Tongue (tissue), 2 donors: ENCODE results near the gene KCNJ1. TPM values are rescaled to one million over a fixed set of nuclear protein-coding genes. Genes with fewer than 3 reads are reported as not detected.

Experiments used
- DNase-seq: peaks from one replicate; pipeline ENCODE4 v3.0.0-alpha.2; 2015
- total RNA-seq: library from RNA; depleted of rRNA; stranded (reverse); fragments of >200 nt; gene quantifications from one replicate; pipeline ENCODE4 v1.2.3, GENCODE V29; 2014

Gene KCNJ1
- total RNA-seq, 1 donor from 2014 or later, result not detected

- DNase-seq, result no peak
These were observed 20.1 kb downstream of the KCNJ1 start for GRCh38 chr11:128846985-128847384.

DNA sequence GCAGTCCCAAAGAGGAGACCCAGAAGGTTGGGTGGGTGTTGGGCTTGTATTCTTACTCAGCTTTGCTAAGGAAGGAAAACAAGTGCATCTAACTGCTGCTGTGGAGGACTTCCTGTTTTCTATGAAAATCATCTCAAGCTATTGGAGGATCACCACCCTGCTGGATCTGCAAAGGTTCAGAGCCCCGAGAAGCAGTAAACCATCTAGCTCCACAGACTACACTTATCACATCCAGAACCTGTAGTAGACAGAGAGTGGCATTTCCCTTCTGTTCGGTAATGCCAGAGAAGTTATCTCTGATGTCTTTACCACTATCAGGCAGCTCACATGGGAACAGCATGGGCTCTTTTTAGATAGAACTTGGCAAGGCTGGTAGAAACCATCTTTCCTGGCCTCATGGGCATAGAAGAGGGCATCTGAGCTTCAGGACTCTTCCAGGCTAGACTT is 21.7 kb downstream of the KCNJ1 start:
- no peak for DNase-seq

GRCh38 chr11:128843198-128843785 is 23.8 kb downstream of the KCNJ1 start:
- no peak for DNase-seq

- no peak for DNase-seq
These were observed 25.5 kb downstream of the KCNJ1 start for GRCh38 chr11:128841461-128842072.

DNA sequence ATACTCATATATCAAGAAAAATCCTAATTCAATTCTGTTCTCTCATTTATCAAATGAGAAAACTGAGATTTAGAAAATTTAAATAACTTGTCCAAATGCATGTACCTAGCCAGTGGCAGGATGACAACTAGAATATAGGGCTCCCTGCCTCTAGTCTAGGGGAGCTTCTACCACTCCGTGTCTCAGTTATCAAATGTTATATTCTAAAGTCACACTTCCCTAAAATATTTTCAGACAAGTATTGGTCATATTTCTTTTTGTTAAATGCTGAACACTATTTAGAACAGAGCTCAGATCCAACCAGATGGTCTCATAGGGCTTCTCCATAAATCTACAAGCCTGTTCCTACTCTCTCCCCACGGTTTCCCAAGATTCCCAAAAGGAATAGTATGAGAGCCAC is 26.3 kb downstream of the KCNJ1 start:
- no peak for DNase-seq

GRCh38 chr11:128840137-128840536 is 27.0 kb downstream of the KCNJ1 start:
- no peak for DNase-seq

DNA sequence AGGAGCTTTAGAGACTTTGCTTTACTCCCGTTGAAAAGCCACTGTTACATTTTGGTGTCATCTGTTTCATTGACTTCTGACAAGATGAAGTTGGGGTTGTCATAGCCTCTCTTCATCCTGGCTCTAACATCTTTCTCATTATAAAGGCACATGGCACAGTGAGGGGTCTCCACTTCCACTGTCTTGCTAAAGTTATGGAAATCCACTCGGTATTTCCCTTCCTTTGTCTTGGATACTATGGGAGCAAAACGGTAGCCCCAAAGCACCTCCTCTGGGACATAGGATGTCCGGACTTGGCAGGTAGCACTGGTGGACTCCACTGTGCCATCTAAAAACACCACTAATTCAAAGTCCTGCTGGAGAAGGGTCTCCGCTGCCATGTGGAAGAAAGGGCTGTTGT is 28.0 kb downstream of the KCNJ1 start:
- no peak for DNase-seq

DNA sequence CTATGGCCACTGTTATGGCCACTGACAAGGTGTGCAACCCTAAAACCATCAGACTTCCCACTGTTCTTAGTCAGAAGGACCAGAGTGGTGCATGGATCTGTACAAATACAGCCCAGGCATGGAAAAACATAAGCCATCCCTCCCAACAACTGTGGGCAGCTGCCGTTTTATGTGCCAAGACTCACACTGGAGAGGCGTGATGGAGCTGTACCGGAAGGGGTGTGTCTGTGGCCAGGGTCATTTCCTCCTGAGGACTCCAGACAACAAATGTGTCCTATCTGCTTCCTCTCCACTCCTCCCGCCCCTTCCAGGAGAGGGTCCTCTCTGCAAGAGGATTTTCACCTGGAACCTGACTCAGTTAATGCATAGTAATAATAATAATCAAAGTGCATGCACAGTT is 29.5 kb downstream of the KCNJ1 start:
- DNase-seq, result peak; percentile 12

GRCh38 chr11:128835741-128836430 is 31.2 kb downstream of the KCNJ1 start:
- peak; percentile 27 for DNase-seq

- DNase-seq, result no peak
These were observed 32.9 kb downstream of the KCNJ1 start for GRCh38 chr11:128834157-128834556.

DNA sequence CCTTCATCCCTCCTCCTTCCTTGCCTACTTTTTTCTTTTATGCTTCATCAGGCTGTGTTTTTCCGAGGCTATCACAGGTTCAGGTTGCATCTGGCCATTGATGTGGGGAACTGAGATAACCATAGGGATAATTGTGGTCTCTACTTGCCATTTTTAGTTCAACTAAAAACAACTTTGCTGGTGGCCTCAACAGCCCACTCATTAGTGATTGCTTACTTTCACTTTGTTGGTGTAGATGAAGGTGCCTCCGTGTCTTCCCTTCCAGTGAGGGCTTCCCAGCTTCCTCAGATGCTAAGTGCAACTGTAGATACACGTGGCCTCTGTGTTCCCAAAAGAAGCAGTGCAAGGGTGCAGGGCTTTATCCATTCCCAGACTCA is 35.0 kb downstream of the KCNJ1 start:
- no peak for DNase-seq

DNA sequence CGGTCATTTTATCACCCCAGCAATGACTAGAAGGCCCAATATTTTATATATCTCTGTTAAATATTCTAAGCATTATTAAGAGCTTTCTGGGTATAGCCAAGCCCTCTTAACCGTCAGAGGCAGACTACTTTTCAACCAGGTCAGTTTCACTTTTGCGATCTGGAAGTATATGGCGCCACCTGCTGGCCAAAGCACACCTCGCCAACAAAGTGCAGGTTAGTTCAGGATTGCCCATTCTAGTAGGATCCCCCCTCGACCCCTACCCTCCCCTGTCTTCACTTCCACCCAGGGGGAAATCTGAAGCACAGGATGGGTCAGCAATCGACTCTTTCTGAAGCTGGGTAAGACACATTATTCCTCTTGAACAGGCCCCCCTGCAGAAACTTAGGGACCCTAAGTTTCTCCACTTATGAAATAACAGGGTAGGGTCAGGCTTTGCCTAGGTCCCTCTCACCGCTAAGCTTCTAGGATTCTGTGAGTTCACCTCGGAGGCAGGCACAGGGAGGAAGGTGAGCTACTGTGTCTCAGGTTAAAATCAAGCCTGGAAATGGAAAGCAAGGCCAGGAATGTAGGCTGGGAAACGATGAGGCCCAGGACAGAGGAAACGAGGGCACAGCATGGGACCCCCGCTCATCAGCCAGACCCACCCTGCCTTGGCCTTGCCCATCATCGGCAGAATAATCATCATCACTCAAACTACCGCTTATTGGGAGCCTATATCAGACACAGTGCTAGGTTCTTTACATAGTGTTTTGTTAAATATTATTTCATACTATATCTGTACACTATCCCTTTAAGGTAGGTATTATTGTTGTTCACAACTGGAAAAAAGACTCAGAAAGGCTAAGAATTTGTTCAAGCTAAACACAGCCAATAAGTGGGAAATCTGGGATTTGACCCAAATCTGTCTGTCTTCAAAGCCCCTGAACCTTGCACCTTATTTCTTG is 35.6 kb downstream of the KCNJ1 start:
- DNase-seq, result peak; percentile 93

- peak; percentile 12 for DNase-seq
These were observed 36.6 kb downstream of the KCNJ1 start for GRCh38 chr11:128830290-128831173.

DNA sequence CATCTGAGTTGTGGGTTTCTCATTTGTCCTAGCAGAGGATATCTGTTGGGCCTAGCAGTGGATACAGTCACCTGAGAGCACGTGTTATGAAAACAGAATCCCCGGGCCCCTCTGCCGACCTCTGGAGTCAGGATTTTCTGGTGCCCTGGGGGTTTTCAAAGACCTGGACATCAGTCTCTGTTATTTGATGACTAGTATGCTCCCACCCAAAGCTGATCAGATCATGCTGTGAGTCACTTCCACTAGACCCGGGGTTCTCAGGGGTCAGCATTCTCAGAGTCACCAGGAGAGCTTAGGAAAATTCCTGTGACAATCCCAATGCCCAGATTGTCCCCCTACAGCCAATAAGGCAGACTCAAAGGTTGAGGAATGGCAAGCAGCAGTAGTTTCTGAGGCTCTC is 38.7 kb downstream of the KCNJ1 start:
- DNase-seq, result no peak

GRCh38 chr11:128827191-128827893 is 39.8 kb downstream of the KCNJ1 start:
- no peak for DNase-seq

GRCh38 chr11:128825050-128825784 is 41.9 kb downstream of the KCNJ1 start:
- peak; percentile 20 for DNase-seq

DNA sequence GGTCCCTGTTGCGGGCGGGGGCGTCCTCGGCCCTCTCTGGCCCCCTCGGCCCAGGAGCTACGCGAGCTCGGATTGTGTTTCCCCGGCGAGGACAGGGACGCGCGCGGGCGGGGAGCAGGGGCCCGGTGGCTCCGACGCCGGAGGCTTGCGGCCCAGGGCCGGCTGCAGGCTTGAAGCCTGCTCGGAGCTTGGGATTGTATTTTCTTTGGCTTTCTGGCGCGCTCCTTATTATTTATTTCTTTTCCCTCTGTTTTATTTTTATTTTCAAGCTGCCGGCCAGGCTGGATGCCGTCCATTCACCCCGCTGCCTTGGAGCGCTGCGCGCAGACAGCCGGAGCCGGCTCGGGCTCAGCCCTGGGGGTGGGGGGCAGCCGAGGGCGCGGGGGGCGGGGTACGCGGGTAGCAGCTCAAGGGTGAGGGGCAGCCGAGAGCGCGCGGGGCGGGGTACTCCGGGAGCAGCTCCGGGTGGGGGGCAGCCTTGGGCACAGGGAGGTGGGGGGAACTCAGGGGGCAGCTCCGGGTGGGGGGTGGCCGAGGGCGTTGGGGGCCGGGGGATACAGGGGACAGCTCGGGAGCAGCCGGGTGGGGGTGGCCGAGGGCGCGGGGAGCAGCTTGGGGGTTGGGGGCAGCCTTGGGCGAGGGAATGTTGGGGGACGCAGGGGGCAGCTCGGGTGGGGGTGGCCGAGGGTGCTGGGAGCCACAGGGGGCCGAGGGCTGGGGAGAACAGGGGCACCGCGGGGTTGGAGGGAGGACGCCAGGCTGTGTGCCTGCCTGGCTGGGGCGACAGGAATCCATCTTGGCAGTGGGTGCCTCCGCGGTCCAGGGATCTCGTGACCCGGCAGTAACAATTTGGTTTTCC is 42.7 kb downstream of the KCNJ1 start:
- DNase-seq, result peak; percentile 65

DNA sequence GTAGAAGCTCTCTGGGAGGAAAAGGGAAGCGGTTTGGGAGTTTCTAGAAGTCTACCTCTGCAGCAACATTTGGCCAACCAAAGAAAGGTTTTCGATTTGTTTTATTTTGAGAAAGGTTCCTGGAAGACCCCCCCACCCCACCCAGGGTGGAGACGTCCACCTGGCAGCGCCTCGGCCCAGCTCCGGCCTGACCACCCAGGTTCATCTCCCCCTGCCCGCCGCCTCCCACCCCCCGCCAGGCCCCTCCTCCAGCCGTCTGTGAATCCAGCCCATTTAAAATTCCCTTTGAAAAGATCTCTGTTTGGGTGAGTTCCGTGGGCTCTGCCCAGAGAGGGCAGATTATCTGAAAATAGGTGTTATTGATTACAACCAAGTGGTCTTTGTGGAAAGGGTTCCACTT is 43.3 kb downstream of the KCNJ1 start:
- no peak for DNase-seq

DNA sequence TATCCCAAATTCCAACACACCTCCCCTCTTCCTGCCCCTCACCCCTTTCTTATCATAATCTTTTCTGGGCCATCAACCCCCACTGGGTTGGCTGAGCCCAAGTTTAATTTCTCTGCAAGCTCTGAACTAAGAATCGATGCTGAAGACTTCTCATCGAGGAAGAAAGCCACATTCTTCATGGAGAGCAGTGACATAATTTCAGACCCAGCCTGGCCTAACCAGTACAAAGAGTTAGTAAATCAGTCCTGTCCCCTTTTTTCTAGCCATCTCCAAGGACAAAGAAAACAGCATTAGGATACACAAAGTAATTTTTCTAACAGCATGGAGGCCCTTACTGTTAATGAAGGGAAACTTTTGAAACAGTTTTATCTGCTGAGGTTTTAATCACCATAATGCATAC is 45.0 kb downstream of the KCNJ1 start:
- no peak for DNase-seq
